Natural killer cell (primary cell): ENCODE data around the gene CTTN. TPM values are rescaled to one million over a fixed set of nuclear protein-coding genes. Genes with fewer than 3 reads are reported as not detected.

Experiments used
- ATAC-seq, 3 donors: fragments of 150-1000 bp in 2 of 3; fragments of 200-7000 bp in 1 of 3; cut with Tn5 transposase; 1 replicate in 1 of 3; 2 replicates in 2 of 3; pipeline ENCODE4 v1.10.0; 2021; ENCODE audit warnings: mild to moderate bottlenecking in 2 of 3, moderate library complexity in 2 of 3
- DNase-seq, 2 donors: peaks; one replicate each; pipeline versions ENCODE4 v3.0.0 to v3.0.0-alpha.2; 2013 to 2021; ENCODE audit warnings: mixed read lengths in 1 of 2
- H3K27ac ChIP-seq: one replicate; pipeline ENCODE4 v1.5.1; 2013; ENCODE audit warnings: mild to moderate bottlenecking, low read length
- H3K27me3 ChIP-seq: one replicate; pipeline ENCODE4 v1.6.1; 2013; ENCODE audit warnings: low read length; ENCODE audit not compliant: control insufficient read depth, insufficient read depth
- H3K36me3 ChIP-seq: one replicate; pipeline ENCODE4 v1.6.1; 2013; ENCODE audit warnings: low read length; ENCODE audit not compliant: control insufficient read depth, insufficient read depth
- H3K4me1 ChIP-seq: one replicate; pipeline ENCODE4 v1.6.1; 2013; ENCODE audit warnings: low read length; ENCODE audit not compliant: control insufficient read depth, insufficient read depth
- H3K4me3 ChIP-seq: one replicate; pipeline ENCODE4 v1.5.1; 2013; ENCODE audit warnings: low read length
- H3K9me3 ChIP-seq: one replicate; pipeline ENCODE4 v1.6.1; 2013; ENCODE audit warnings: low read length; ENCODE audit not compliant: control insufficient read depth, insufficient read depth
- H3K27ac Mint-ChIP-seq, 2 donors: one replicate each; pipeline ENCODE4 v1.8.0; 2022; ENCODE audit warnings: mild to moderate bottlenecking in 2 of 2, mixed read lengths in 2 of 2, moderate library complexity in 1 of 2
- H3K27me3 Mint-ChIP-seq, 2 donors: one replicate each; pipeline ENCODE4 v1.8.0; 2022; ENCODE audit warnings: low read depth in 2 of 2, mixed read lengths in 2 of 2
- H3K36me3 Mint-ChIP-seq: one replicate; pipeline ENCODE4 v1.8.0; 2022; ENCODE audit warnings: mixed read lengths
- H3K4me1 Mint-ChIP-seq, 2 donors: one replicate each; pipeline ENCODE4 v1.8.0; 2022; ENCODE audit warnings: mixed read lengths in 2 of 2
- H3K4me3 Mint-ChIP-seq: one replicate; pipeline ENCODE4 v1.8.0; 2022; ENCODE audit warnings: mild to moderate bottlenecking, moderate library complexity, mixed read lengths
- H3K9me3 Mint-ChIP-seq, 2 donors: one replicate each; pipeline ENCODE4 v1.8.0; 2022; ENCODE audit warnings: mixed read lengths in 2 of 2
- WGBS: methylation state at CpG from one replicate; pipeline ENCODE4 v1.1.7; 2013; ENCODE audit warnings: missing lambda C conversion rate; ENCODE audit not compliant: insufficient coverage; 5-methylcytosine and 5-hydroxymethylcytosine counted together
- intact Hi-C: fragments of 100-400 bp; cut with micrococcal nuclease; formaldehyde crosslinking; loops from one replicate; pipeline ENCODE4 v1.14.2; 2022
- total RNA-seq, 4 donors: library from RNA; stranded (reverse); fragments of 120-200 nt in 1 of 4; gene quantifications; one replicate each; pipeline versions ENCODE4 v1.2.3 to v1.2.4, GENCODE V29; 2013 to 2022
- TF ChIP-seq, protein P1 (sequence below): fragments of 200-600 bp; IDR thresholded peaks from one replicate; pipeline ENCODE4 v1.8.0; 2022; ENCODE audit warnings: antibody characterized with exemption

CTTN gene
- total RNA-seq, 3 donors from 2014 or later (not counting 1 experiment from before 2014, with no cell fraction given): 0.59 to 5.8 (median 1.8) TPM

DNA sequence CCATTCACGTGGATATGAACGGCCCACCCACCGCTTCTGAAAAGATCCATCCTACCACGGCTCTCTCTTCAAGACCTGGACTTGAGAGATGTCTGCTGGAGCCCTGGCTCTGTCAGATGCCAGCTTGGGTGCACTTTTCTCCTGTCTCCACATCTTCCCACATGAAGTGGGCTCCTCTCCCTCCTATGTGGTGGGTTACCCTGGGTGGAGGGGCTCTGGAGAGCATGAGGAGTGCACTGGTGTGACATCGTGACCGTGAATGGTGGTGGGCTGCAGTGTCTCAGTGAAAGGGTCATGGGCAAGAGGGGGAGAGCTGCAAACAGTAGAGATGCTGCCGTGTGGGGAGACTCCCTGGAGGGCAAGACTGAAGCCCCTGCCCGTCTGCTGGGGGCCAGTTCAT, 76.4 kb downstream of the CTTN start:
- TF ChIP-seq, protein P1, sequence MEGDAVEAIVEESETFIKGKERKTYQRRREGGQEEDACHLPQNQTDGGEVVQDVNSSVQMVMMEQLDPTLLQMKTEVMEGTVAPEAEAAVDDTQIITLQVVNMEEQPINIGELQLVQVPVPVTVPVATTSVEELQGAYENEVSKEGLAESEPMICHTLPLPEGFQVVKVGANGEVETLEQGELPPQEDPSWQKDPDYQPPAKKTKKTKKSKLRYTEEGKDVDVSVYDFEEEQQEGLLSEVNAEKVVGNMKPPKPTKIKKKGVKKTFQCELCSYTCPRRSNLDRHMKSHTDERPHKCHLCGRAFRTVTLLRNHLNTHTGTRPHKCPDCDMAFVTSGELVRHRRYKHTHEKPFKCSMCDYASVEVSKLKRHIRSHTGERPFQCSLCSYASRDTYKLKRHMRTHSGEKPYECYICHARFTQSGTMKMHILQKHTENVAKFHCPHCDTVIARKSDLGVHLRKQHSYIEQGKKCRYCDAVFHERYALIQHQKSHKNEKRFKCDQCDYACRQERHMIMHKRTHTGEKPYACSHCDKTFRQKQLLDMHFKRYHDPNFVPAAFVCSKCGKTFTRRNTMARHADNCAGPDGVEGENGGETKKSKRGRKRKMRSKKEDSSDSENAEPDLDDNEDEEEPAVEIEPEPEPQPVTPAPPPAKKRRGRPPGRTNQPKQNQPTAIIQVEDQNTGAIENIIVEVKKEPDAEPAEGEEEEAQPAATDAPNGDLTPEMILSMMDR: no peak
- DNase-seq (no peak), ATAC-seq (no peak)
- WGBS: 85% methylated on average over 8 of the region's 8 CpGs
- Mint-ChIP-seq H3K27me3 (peaks cover 8 to 34% of the 10 kb centered on the region in 2 donors), H3K27ac (no peak overlapping the region), H3K4me3 (no peak overlapping the region), H3K9me3 (no peaks in the 10 kb centered on the region), H3K4me1 (no peaks in the 10 kb centered on the region), H3K36me3 (no peaks in the 10 kb centered on the region)
- intact Hi-C loops: loop anchor here (10.0 kb wide), 1 partner anchor 560 kb away; no protein-coding TSS in a partner anchor
- Histone ChIP-seq H3K27ac (no peak overlapping the region), H3K4me3 (no peak overlapping the region), H3K4me1 (no peaks in the 10 kb centered on the region), H3K27me3 (no peaks in the 10 kb centered on the region), H3K9me3 (no peaks in the 10 kb centered on the region), H3K36me3 (no peaks in the 10 kb centered on the region)

DNA sequence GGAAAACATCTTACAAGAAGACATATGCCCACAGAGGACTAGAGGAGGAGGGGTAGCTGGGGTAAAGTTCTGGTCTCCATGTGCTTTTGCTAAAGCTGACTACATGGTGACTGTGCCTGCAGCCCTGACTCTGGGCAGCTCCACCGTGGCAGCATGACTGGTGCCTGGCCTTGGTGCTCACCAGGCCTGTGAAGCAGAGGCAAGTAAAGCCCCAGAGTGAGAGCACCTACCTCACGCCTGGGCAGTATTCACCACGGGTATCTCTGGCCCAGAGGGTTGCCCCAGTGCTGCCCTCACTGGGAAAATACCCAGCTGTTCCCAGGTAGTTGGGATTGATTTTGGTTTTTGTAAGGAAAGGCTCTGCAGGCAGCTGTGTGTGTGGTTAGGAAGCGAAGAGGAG, 78.3 kb downstream of the CTTN start:
- Histone ChIP-seq H3K4me3 (no peak overlapping the region), H3K27me3 (no peaks in the 10 kb centered on the region), H3K27ac (no peak overlapping the region), H3K9me3 (no peaks in the 10 kb centered on the region), H3K4me1 (no peaks in the 10 kb centered on the region), H3K36me3 (no peaks in the 10 kb centered on the region)
- Mint-ChIP-seq H3K4me3 (no peak overlapping the region), H3K9me3 (no peaks in the 10 kb centered on the region), H3K4me1 (no peaks in the 10 kb centered on the region), H3K27me3 (peaks cover 8 to 20% of the 10 kb centered on the region in 2 donors), H3K27ac (no peak overlapping the region), H3K36me3 (no peaks in the 10 kb centered on the region)
- no peak for ATAC-seq
- DNase-seq: no peak
- intact Hi-C loops: loop anchor here (10.0 kb wide), 1 partner anchor 562 kb away; no protein-coding TSS in a partner anchor
- TF ChIP-seq, protein P1: no peak
- 76% methylated on average over 4 of the region's 4 CpGs for WGBS

DNA sequence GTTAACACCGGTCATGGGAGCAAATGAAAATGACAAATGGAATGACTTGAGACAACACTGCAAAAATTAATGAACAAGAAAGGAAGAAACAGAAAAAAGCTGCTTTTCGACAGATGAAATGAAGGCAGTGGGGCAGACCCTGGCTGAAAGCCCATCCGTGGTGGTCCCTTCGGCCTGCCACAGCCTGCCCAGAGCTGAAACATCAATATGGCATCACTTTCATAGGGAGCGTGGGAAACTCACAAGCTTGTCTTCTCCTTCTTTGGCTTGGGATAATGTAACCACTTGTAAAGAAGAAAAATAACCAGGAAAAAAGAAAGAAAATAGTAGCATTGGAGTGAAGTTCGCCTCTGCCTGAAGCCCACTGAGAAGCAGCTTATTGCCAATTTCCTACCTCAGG, 78.8 kb downstream of the CTTN start:
- Histone ChIP-seq H3K36me3 (no peaks in the 10 kb centered on the region), H3K4me3 (no peak overlapping the region), H3K9me3 (no peaks in the 10 kb centered on the region), H3K27me3 (no peaks in the 10 kb centered on the region), H3K27ac (no peak overlapping the region), H3K4me1 (no peaks in the 10 kb centered on the region)
- ATAC-seq (no peak), DNase-seq (no peak)
- TF ChIP-seq, protein P1: no peak
- WGBS: 97% methylated on average over 6 of the region's 6 CpGs
- Mint-ChIP-seq H3K27me3 (peaks cover 8 to 15% of the 10 kb centered on the region in 2 donors), H3K36me3 (no peaks in the 10 kb centered on the region), H3K9me3 (no peaks in the 10 kb centered on the region), H3K27ac (no peak overlapping the region), H3K4me1 (no peaks in the 10 kb centered on the region), H3K4me3 (no peak overlapping the region)
- intact Hi-C loops: loop anchor here (10.0 kb wide), 1 partner anchor 562 kb away; no protein-coding TSS in a partner anchor

DNA sequence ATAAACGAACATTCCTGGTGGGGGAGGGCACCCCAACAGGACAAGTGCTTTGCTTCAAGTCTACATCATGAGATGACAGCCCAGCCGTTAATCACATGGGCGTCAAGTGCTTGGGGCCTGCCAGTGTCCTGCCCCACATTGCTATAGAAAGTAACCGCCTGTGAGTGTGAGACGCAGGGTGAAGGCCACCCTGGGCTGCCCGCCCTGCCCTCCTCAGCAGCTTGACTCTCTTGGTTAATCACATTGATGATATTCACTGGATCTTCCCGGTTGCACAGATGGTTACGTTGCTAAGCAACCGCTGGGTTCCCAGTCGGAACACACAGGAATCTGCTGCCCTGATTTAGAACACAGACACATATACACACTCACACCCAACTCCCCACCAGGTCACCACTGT, 79.3 kb downstream of the CTTN start:
- DNase-seq (no peak), ATAC-seq (no peak)
- Histone ChIP-seq H3K27ac (no peak overlapping the region), H3K27me3 (no peaks in the 10 kb centered on the region), H3K36me3 (no peaks in the 10 kb centered on the region), H3K4me1 (no peaks in the 10 kb centered on the region), H3K9me3 (no peaks in the 10 kb centered on the region), H3K4me3 (no peak overlapping the region)
- H3K4me3 Mint-ChIP-seq: no peak overlapping the region
- intact Hi-C loops: loop anchor here (10.0 kb wide), 1 partner anchor 563 kb away; no protein-coding TSS in a partner anchor
- H3K36me3 Mint-ChIP-seq: no peaks in the 10 kb centered on the region
- no peaks in the 10 kb centered on the region for H3K4me1 Mint-ChIP-seq
- H3K27ac Mint-ChIP-seq: no peak overlapping the region
- no peaks in the 10 kb centered on the region for H3K9me3 Mint-ChIP-seq
- 85% methylated on average over 10 of the region's 10 CpGs for WGBS
- TF ChIP-seq, protein P1: no peak
- peaks cover 8 to 10% of the 10 kb centered on the region in 2 donors for H3K27me3 Mint-ChIP-seq
